Prostate gland (tissue), 2 donors: ENCODE results near the gene TRIM32.

ENCODE experiments used
- CTCF ChIP-seq, 4 experiments: fragments of 200-600 bp in 2 of 4; fragments of 450-650 bp in 2 of 4; sonication (generic) in 2 of 4; IDR thresholded peaks; 1 replicate in 3 of 4; 2 replicates in 1 of 4; pipeline ENCODE4 v1.5.1; 2016 to 2019; ENCODE audit warnings: antibody characterized with exemption in 4 of 4, mild to moderate bottlenecking in 2 of 4, moderate library complexity in 2 of 4
- POLR2AphosphoS5 ChIP-seq: sonication (generic); formaldehyde crosslinking; IDR thresholded peaks from one replicate; pipeline ENCODE4 v1.6.1; 2017; ENCODE audit warnings: antibody characterized with exemption

GRCh38 chr9:116641292-116642059 is 45.6 kb upstream of the TRIM32 start:
- TF ChIP-seq CTCF (IDR thresholded peaks at IDR 0.05) = no peak
- no peak for TF ChIP-seq POLR2AphosphoS5
